Measurements from ENCODE around the gene SYCP2L. TPM values are rescaled to one million over a fixed set of nuclear protein-coding genes. Genes with fewer than 3 reads are reported as not detected.

Gene SYCP2L
- total and polyA plus RNA-seq, 9 of the 15 experiments (the other 6 are each of a cell fraction or from before 2014, with no cell fraction given): 12.4 to 46.9 (median 22.0) TPM

- no peak for TF ChIP-seq ZNF407 (IDR thresholded peaks at IDR 0.05; ENCODE audit: low read depth)
- TF ChIP-seq ZNF780A (CRISPR knock-in tag; IDR thresholded peaks at IDR 0.05): no peak
- no peak for TF ChIP-seq FOXO4 (CRISPR knock-in tag; IDR thresholded peaks at IDR 0.05)
- TF ChIP-seq NR2F6 (CRISPR knock-in tag; IDR thresholded peaks at IDR 0.05): no peak
- TF ChIP-seq MAFG (tag; conservative IDR thresholded peaks at IDR 0.05): no peak
- TF ChIP-seq GATA2 (CRISPR knock-in tag; IDR thresholded peaks at IDR 0.05): no peak
- peak; percentile 12; the same call in 1 of the 2 replicates for TF ChIP-seq REST (IDR thresholded peaks at IDR 0.05; ENCODE audit: borderline replicate concordance)
- no peak; the same call in 1 of the 2 replicates for TF ChIP-seq REST (CRISPR knock-in tag; IDR thresholded peaks at IDR 0.05; ENCODE audit: low read depth)
- no peak for TF ChIP-seq SMARCB1 (IDR thresholded peaks at IDR 0.05; ENCODE audit: insufficient read length, low read depth)
- TF ChIP-seq SRSF7 (optimal IDR thresholded peaks at IDR 0.05; ENCODE audit: low read depth, low read length): no peak
Observed at GRCh38 chr6:10886691-10887502, at the start of gene SYCP2L (continued).
